GM21367 (cell line): ENCODE results near the gene CRYBB2.
"Not testable (repeated sequence)": the region's sequence is repeated elsewhere in the genome, so short reads cannot be mapped to it uniquely, and the experiment has no call there.

Source experiments
- ATAC-seq: cut with Tn5 transposase; IDR thresholded peaks from one replicate; pipeline ENCODE4 v1.9.1; 2021; ENCODE audit not compliant: unreplicated experiment

CRYBB2 gene

GRCh38 chr22:25219211-25219689 is at the start of gene CRYBB2:
TSS of gene CRYBB2 (plus strand) at chr22:25219639. CDS start at chr22:25221430, 1,791 bp downstream.
- ATAC-seq = no peak

GRCh38 chr22:25170426-25170980 is 48.9 kb upstream of the CRYBB2 start:
- ATAC-seq = no peak

GRCh38 chr22:25172153-25172552 is 47.3 kb upstream of the CRYBB2 start:
- ATAC-seq = no peak

- ATAC-seq = no peak
These were observed 45.1 kb upstream of the CRYBB2 start for GRCh38 chr22:25174156-25174887.

GRCh38 chr22:25174888-25175411 is 44.5 kb upstream of the CRYBB2 start:
- ATAC-seq = no peak

GRCh38 chr22:25176175-25176574 is 43.3 kb upstream of the CRYBB2 start:
- ATAC-seq = no peak

- ATAC-seq = no peak
These were observed 42.6 kb upstream of the CRYBB2 start for GRCh38 chr22:25176799-25177198.

GRCh38 chr22:25177226-25177625 is 42.2 kb upstream of the CRYBB2 start:
- no peak for ATAC-seq

GRCh38 chr22:25177895-25178294 is 41.5 kb upstream of the CRYBB2 start:
- no peak for ATAC-seq

- not testable (repeated sequence) for ATAC-seq
These were observed 41.1 kb upstream of the CRYBB2 start for GRCh38 chr22:25178348-25178747.

- not testable (repeated sequence) for ATAC-seq
These were observed 40.4 kb upstream of the CRYBB2 start for GRCh38 chr22:25178869-25179631.

GRCh38 chr22:25182131-25183110 is 37.0 kb upstream of the CRYBB2 start:
- no peak for ATAC-seq

- ATAC-seq = no peak
These were observed 35.4 kb upstream of the CRYBB2 start for GRCh38 chr22:25183949-25184619.

GRCh38 chr22:25186140-25186539 is 33.3 kb upstream of the CRYBB2 start:
- no peak for ATAC-seq

GRCh38 chr22:25187469-25187868 is 32.0 kb upstream of the CRYBB2 start:
- no peak for ATAC-seq

GRCh38 chr22:25192406-25192805 is 27.0 kb upstream of the CRYBB2 start:
- no peak for ATAC-seq

- no peak for ATAC-seq
These were observed 26.3 kb upstream of the CRYBB2 start for GRCh38 chr22:25193130-25193529.

- ATAC-seq = no peak
These were observed 25.9 kb upstream of the CRYBB2 start for GRCh38 chr22:25193548-25193947.

- ATAC-seq = no peak
These were observed 23.1 kb upstream of the CRYBB2 start for GRCh38 chr22:25196326-25196725.

- ATAC-seq = no peak
These were observed 22.1 kb upstream of the CRYBB2 start for GRCh38 chr22:25197340-25197739.
